GM18508 (cell line): Measurements from ENCODE around the gene POGLUT2.

Source experiments
- ATAC-seq: cut with Tn5 transposase; IDR thresholded peaks from one replicate; pipeline ENCODE4 v1.9.1; 2021; ENCODE audit warnings: moderate number of reproducible peaks; ENCODE audit not compliant: insufficient read depth, unreplicated experiment

The POGLUT2 gene

GRCh38 chr13:102771298-102772041, 27.3 kb downstream of the POGLUT2 start:
- ATAC-seq, result no peak

GRCh38 chr13:102770435-102770834, 28.3 kb downstream of the POGLUT2 start:
- ATAC-seq, result no peak

- ATAC-seq, result no peak
Measured at GRCh38 chr13:102769679-102770078, 29.1 kb downstream of the POGLUT2 start.

- no peak for ATAC-seq
Measured at GRCh38 chr13:102768909-102769308, 29.9 kb downstream of the POGLUT2 start.

GRCh38 chr13:102763741-102764140, 35.0 kb downstream of the POGLUT2 start:
- ATAC-seq, result no peak

GRCh38 chr13:102761071-102761470, 37.7 kb downstream of the POGLUT2 start:
- ATAC-seq, result no peak

GRCh38 chr13:102758842-102759241, 39.9 kb downstream of the POGLUT2 start:
- no peak for ATAC-seq

- ATAC-seq, result no peak
Measured at GRCh38 chr13:102757006-102757405, 41.8 kb downstream of the POGLUT2 start.

GRCh38 chr13:102751886-102752285, 46.9 kb downstream of the POGLUT2 start:
- ATAC-seq, result no peak

- no peak for ATAC-seq
Measured at GRCh38 chr13:102742506-102742905, 56.3 kb downstream of the POGLUT2 start.

GRCh38 chr13:102742101-102742500, 56.7 kb downstream of the POGLUT2 start:
- ATAC-seq, result no peak
